Measurements from ENCODE around the gene UBAP2.
"Not testable (repeated sequence)": the region's sequence is repeated elsewhere in the genome, so short reads cannot be mapped to it uniquely, and the experiment has no call there.

DNA sequence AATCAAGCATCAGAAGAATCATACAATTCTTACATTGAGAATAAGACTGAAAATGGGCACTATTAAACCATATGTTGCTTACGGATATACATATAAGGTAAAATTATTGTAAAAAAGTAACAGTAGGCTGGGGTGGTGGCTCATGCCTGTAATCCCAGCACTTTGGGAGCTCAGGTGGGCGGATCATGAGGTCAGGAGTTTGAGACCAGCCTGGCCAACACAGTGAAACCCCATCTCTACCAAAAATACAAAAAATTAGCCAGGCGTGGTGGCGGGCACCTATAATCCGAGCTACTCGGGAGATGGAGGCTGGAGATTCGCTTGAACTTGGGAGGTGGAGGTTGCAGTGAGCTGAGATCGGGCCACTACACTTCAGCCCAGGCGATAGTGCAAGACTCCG lies 6.6 kb downstream of the UBAP2 start:
- TF ChIP-seq CTCF (conservative IDR thresholded peaks at IDR 0.05; ENCODE audit: low read depth, low read length); FOS (IDR thresholded peaks at IDR 0.05; ENCODE audit: low read depth, low read length); POLR2A (IDR thresholded peaks at IDR 0.05; ENCODE audit: low read depth, low read length); MXI1 (IDR thresholded peaks at IDR 0.05; ENCODE audit: borderline replicate concordance, low read depth, low read length); MAFK (IDR thresholded peaks at IDR 0.05; ENCODE audit: low read depth, low read length); RAD21 (IDR thresholded peaks at IDR 0.05; ENCODE audit: low read length); SMC3 (IDR thresholded peaks at IDR 0.05; ENCODE audit: low read depth, low read length); CHD1 (IDR thresholded peaks at IDR 0.05; ENCODE audit: low read depth, low read length); BHLHE40 (IDR thresholded peaks at IDR 0.05; ENCODE audit: low read depth, low read length); CEBPB (IDR thresholded peaks at IDR 0.05; ENCODE audit: low read depth, low read length); RFX5 (IDR thresholded peaks at IDR 0.05; ENCODE audit: low read depth, low read length); ELK1 (IDR thresholded peaks at IDR 0.05; ENCODE audit: borderline replicate concordance, low read depth, low read length): not testable (repeated sequence)
- TF ChIP-seq, protein P1, sequence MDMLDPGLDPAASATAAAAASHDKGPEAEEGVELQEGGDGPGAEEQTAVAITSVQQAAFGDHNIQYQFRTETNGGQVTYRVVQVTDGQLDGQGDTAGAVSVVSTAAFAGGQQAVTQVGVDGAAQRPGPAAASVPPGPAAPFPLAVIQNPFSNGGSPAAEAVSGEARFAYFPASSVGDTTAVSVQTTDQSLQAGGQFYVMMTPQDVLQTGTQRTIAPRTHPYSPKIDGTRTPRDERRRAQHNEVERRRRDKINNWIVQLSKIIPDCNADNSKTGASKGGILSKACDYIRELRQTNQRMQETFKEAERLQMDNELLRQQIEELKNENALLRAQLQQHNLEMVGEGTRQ (IDR thresholded peaks at IDR 0.05; ENCODE audit: low read depth, low read length) = not testable (repeated sequence)
